BE2C (cell line): ENCODE data around the gene DDAH1.

ENCODE experiments used
- DNase-seq: peaks from one replicate; pipeline ENCODE4 v3.0.0-alpha.2; 2020
- H3K27me3 ChIP-seq: fragments of 250-450 bp; sonication (Bioruptor Pico); 2 replicates; pipeline ENCODE4 v1.5.1; 2020; ENCODE audit warnings: mild to moderate bottlenecking
- H3K36me3 ChIP-seq: fragments of 250-450 bp; sonication (Bioruptor Pico); 2 replicates; pipeline ENCODE4 v1.5.1; 2020; ENCODE audit warnings: mild to moderate bottlenecking
- H3K4me1 ChIP-seq: fragments of 250-450 bp; sonication (Bioruptor Pico); 2 replicates; pipeline ENCODE4 v1.5.1; 2020
- H3K4me3 ChIP-seq: 2 replicates; pipeline ENCODE4 v1.5.1; 2011; ENCODE audit warnings: low read depth, low read length
- H3K9me3 ChIP-seq: fragments of 250-450 bp; sonication (Bioruptor Pico); 2 replicates; pipeline ENCODE4 v1.5.1; 2020
- CTCF ChIP-seq: IDR thresholded peaks from 2 replicates; pipeline ENCODE4 v1.5.1; 2012; ENCODE audit warnings: mild to moderate bottlenecking, low read depth, low read length

DDAH1 gene

GRCh38 chr1:85307987-85308832 is 156.7 kb downstream of the DDAH1 start:
- DNase-seq: peak; percentile 81
- peak; percentile 83 for TF ChIP-seq CTCF
- Histone ChIP-seq H3K4me3 (no peak overlapping the region), H3K9me3 (no peaks in the 10 kb centered on the region), H3K4me1 (no peaks in the 10 kb centered on the region), H3K36me3 (no peaks in the 10 kb centered on the region), H3K27me3 (no peaks in the 10 kb centered on the region)

GRCh38 chr1:85306236-85306635 is 158.7 kb downstream of the DDAH1 start:
- Histone ChIP-seq H3K36me3 (no peaks in the 10 kb centered on the region), H3K4me1 (no peaks in the 10 kb centered on the region), H3K9me3 (no peaks in the 10 kb centered on the region), H3K27me3 (no peaks in the 10 kb centered on the region), H3K4me3 (no peak overlapping the region)
- TF ChIP-seq CTCF: no peak
- no peak for DNase-seq

- peak; percentile 11 for DNase-seq
- no peaks in the 10 kb centered on the region for H3K36me3 ChIP-seq
- no peaks in the 10 kb centered on the region for H3K4me1 ChIP-seq
- TF ChIP-seq CTCF: no peak
- no peak overlapping the region for H3K4me3 ChIP-seq
- no peaks in the 10 kb centered on the region for H3K9me3 ChIP-seq
- no peaks in the 10 kb centered on the region for H3K27me3 ChIP-seq
Observed at GRCh38 chr1:85303440-85304162, 161.4 kb downstream of the DDAH1 start.

DNA sequence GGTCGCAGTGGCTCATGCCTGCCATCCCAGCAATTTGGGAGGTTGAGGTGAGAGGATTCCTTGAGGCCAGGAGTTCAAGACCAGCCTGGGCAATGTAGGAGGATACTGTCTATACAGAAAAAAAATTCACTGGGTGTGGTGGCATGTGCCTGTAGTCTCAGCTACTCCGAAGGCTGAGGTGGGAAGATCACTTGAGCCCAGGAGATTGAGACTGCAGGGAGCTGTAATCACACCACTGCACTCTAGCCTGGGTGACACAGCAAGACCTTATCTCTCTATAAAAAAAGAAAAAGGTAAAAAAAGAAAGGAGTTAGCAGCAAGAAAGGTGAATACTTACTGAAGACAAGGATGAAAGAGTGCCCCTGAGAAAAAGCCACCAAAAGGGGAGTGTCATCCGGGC is 164.8 kb downstream of the DDAH1 start:
- Histone ChIP-seq H3K4me1 (no peaks in the 10 kb centered on the region), H3K36me3 (no peaks in the 10 kb centered on the region), H3K27me3 (no peaks in the 10 kb centered on the region), H3K9me3 (no peaks in the 10 kb centered on the region), H3K4me3 (no peak overlapping the region)
- no peak for DNase-seq
- TF ChIP-seq CTCF: no peak

- no peak for TF ChIP-seq CTCF
- Histone ChIP-seq H3K27me3 (no peaks in the 10 kb centered on the region), H3K4me1 (no peaks in the 10 kb centered on the region), H3K9me3 (no peaks in the 10 kb centered on the region), H3K4me3 (no peak overlapping the region), H3K36me3 (no peaks in the 10 kb centered on the region)
- no peak for DNase-seq
Observed at GRCh38 chr1:85297855-85298629, 166.9 kb downstream of the DDAH1 start.
